ENCODE results near the gene EGF.
A peak's percentile ranks its signal among the peaks of the same experiment; 100 is the strongest.

EGF gene

DNA sequence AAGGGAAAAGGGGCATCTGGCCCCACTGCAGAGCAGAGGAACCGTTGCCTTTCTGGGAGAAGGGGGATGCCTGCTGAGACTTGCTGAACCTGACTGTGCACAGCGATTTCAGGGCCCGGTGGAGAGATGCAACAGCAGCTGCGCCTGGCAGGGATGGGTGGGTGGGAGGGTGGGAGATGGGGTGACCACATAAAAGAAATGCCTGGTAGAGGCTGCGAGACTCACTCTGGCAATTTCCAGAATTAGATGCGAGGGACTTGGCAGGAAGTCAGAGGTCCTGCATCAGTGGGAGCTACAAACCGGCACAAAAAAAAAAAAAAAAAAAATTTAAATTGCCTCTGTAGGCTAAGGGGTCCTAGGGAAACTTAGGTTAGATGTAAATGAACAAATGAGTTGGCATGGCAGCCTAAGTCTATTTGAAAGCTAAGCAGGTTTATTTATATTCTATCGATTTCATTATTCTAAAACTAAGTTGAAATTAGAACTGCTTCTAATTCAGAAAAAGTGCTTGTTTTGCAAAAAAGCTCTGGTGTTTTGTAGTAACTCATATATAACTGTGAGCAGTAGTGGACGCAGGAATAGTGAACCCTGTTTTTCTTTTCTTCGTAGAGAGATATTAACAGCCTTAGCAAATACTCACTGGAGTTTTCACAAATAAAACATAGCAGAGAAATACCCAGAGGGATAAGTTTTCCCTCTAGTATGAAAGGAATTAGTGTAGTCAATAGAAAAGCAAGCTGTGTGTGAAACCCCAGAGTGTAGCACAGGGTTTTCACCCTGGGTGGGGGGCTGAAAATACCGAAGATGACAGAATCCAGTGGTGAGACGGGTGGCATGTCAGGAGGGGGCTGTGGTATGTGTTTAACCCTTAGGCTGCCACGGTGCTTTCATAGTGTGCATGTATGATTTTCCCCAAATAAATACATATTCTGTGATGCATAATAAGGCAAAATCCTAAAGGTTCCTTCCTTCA, 130.1 kb downstream of the EGF start:
- DNase-seq: no peak

DNA sequence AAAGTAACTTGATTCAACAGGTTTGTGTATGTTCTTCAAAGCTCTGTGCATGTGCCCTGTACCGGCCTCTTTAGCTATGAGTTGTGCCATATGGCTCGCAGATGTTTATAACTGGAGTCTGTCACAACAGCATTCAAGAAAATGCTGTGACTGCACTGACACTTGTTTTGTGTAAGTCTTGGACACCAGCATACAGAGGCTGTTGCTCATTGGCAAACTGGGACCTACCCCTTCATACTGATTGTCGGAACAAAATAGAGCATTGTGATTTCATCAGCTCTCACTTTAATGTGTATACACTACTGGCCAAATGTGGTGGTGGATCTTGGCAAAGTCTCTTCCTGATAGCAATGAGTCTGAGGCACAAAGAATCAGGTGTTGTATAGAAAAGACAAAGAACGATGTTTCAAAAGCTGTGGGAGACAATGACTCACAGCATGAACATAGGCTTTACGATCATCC, 133.9 kb downstream of the EGF start:
- DNase-seq: no peak

DNA sequence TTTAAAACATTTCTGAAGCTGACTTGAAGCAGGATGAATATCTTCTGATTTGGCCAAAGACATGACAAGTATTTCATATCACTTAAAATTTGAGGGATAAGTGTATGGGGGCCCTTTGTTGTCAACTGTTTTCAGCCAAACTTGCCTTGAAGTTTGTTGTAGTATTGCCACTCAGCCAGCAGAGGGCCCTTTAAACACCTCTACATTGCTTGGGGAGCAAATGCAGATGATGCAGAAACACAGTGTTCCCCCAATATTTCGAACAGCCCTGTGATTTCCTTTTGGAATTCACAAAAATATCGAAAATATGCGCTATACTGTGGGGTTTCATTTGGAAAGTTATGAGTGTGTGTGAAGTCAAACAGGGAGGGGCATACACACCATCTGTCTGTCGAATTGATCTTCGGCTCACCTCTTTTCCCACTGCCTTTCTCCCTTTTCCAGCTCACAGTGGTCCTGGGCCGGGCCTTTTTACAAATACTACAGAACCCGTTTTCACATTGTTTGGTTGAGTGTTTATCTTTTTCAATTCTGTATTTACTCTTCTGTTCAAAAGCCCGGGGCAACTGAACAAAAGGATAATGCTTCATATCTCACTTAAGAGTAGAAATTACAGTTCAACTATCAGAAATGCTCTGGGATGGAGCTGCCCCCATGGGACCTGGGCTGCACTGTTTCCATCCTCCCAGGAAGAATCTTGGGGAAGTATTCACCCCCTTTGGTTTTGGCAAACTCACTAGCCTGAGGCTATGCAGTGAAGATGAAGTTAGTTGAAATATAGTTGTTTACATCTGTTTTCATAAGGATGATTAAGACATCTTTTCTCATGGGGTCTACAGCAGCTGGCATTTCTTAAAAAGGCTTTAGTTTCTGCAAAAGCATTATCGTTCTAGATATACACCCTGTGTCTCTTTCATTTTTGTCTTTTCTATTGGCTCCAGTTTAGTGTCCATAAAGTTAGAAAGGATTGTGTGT, 137.6 kb downstream of the EGF start:
- DNase-seq: peak; percentile 32

DNA sequence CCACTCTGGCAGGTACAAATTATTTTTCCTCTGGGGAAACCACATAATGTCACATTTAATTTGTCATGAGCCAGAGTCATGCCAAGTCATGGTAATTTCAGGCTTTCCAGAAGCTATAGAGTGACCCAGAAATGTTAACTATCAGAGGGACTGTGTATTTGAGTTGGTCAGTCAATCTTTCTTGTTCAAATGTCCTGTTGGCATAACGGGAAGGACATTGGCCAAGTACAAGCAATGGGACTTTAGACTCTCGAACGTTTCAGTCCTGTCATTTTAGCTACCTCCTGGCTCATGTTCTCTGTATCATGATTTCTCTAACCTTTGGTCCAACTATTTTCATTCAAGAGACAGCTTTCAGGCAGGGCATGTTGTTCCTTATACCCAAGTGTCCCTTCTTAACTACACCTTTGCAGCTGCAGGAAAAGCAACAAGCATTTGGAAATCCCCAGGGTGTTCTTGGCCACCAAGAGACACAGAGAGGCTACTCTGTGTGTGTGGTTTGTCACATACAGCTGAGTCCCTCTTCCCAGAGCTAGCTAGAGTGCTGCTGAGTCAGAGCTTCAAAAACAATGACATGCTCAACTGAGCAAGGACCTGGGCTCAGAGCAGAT, 142.6 kb downstream of the EGF start:
- no peak for DNase-seq

- DNase-seq: no peak
Measured at GRCh38 chr4:110058677-110059076, 146.0 kb downstream of the EGF start.

- no peak for DNase-seq
Measured at GRCh38 chr4:110059556-110060191, 147.0 kb downstream of the EGF start.

DNA sequence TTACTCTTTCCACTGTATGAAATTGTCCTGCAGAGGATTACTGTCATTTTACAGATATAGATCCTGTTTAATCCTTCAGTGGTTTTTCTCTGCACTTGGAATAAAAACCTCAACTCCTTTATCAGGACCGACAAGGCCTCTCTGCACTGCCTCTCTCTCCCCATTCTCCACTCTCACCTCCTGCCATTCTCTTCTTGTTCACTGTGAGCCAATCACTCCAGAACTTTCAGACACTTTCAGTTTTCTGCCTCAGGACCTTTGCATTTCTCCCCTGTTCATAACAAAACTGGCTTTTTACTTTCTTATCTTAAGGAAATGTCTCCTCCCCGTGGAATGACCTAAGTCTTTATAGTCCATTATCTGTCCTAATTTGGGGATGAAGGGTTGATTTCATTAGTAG, 148.4 kb downstream of the EGF start:
- DNase-seq: no peak
